ENCODE data around the gene CX3CR1. TPM values are rescaled to one million over a fixed set of nuclear protein-coding genes. Genes with fewer than 3 reads are reported as not detected.

CX3CR1 gene
- total and polyA plus RNA-seq, 9 donors, result 0.12 to 8.4 (median 1.3) TPM

- TF ChIP-seq POLR2A (IDR thresholded peaks at IDR 0.05) (no peak), EP300 (IDR thresholded peaks at IDR 0.05) (no peak), CTCF (IDR thresholded peaks at IDR 0.05) (no peak)
- Histone ChIP-seq H3K36me3 (no peaks in the 10 kb centered on the region), H3K4me1 (ENCODE audit: insufficient read depth) (no peaks in the 10 kb centered on the region), H3K9me3 (no peaks in the 10 kb centered on the region), H3K27ac (no peak overlapping the region), H3K4me3 (no peak overlapping the region), H3K27me3 (no peaks in the 10 kb centered on the region)
- no peak for DNase-seq
- intact Hi-C loops (cut with DNase I), result no loop called here
- WGBS, 3 donors, result 19 to 31% (median 21%) methylated on average over 3 of the region's 3 CpGs
Measured at GRCh38 chr3:39226106-39226741, 53.6 kb downstream of the CX3CR1 start.

- WGBS, 3 donors, result 83 to 87% (median 83%) methylated on average over 2 of the region's 2 CpGs
- Histone ChIP-seq H3K27ac (no peak overlapping the region), H3K9me3 (no peaks in the 10 kb centered on the region), H3K4me1 (ENCODE audit: insufficient read depth) (no peaks in the 10 kb centered on the region), H3K27me3 (no peaks in the 10 kb centered on the region), H3K36me3 (no peaks in the 10 kb centered on the region), H3K4me3 (no peak overlapping the region)
- no peak for TF ChIP-seq EP300 (IDR thresholded peaks at IDR 0.05)
- no peak for TF ChIP-seq CTCF (IDR thresholded peaks at IDR 0.05)
- no peak for TF ChIP-seq POLR2A (IDR thresholded peaks at IDR 0.05)
- intact Hi-C loops (cut with DNase I), result no loop called here
- DNase-seq, result no peak
Measured at GRCh38 chr3:39224288-39224687, 55.5 kb downstream of the CX3CR1 start.

GRCh38 chr3:39222939-39223338, 56.9 kb downstream of the CX3CR1 start:
- Histone ChIP-seq H3K9me3 (no peaks in the 10 kb centered on the region), H3K4me1 (ENCODE audit: insufficient read depth) (no peaks in the 10 kb centered on the region), H3K4me3 (no peak overlapping the region), H3K27ac (no peak overlapping the region), H3K27me3 (no peaks in the 10 kb centered on the region), H3K36me3 (no peaks in the 10 kb centered on the region)
- no peak for DNase-seq
- 79 to 85% (median 83%) methylated on average over 2 of the region's 2 CpGs for WGBS, 3 donors
- intact Hi-C loops (cut with DNase I), result no loop called here
- no peak for TF ChIP-seq POLR2A (IDR thresholded peaks at IDR 0.05)
- no peak for TF ChIP-seq EP300 (IDR thresholded peaks at IDR 0.05)
- no peak for TF ChIP-seq CTCF (IDR thresholded peaks at IDR 0.05)

- TF ChIP-seq CTCF (IDR thresholded peaks at IDR 0.05) (no peak), EP300 (IDR thresholded peaks at IDR 0.05) (no peak), POLR2A (IDR thresholded peaks at IDR 0.05) (no peak)
- no peaks in the 10 kb centered on the region for H3K4me1 ChIP-seq (ENCODE audit: insufficient read depth)
- DNase-seq, result no peak
- no peak overlapping the region for H3K27ac ChIP-seq
- H3K36me3 ChIP-seq, result no peaks in the 10 kb centered on the region
- 77 to 83% (median 82%) methylated on average over 1 of the region's 1 CpG for WGBS, 3 donors
- no peaks in the 10 kb centered on the region for H3K27me3 ChIP-seq
- no peak overlapping the region for H3K4me3 ChIP-seq
- intact Hi-C loops (cut with DNase I), result no loop called here
- no peaks in the 10 kb centered on the region for H3K9me3 ChIP-seq
Measured at GRCh38 chr3:39222462-39222861, 57.4 kb downstream of the CX3CR1 start.

Data from ovary (tissue), 9 donors.